Smooth muscle cell (in vitro differentiated cells): ENCODE data around the gene ASTN1. TPM values are rescaled to one million over a fixed set of nuclear protein-coding genes. Genes with fewer than 3 reads are reported as not detected.

Experiments
- DNase-seq: peaks from one replicate; lab custom pipeline; 2025; ENCODE audit not compliant: unreplicated experiment; lab: John Stamatoyannopoulos, UW
- H2AFZ ChIP-seq: fragments of 200-600 bp; sonication (generic); 2 replicates; pipeline ENCODE4 v1.6.0; 2016; ENCODE audit warnings: antibody characterized with exemption, low read depth, mild to moderate bottlenecking
- H3F3A ChIP-seq: fragments of 200-600 bp; sonication (generic); 2 replicates; pipeline ENCODE4 v1.6.0; 2017; ENCODE audit warnings: antibody characterized with exemption, low read depth
- H3K27ac ChIP-seq: fragments of 200-600 bp; sonication (generic); 2 replicates; pipeline ENCODE4 v1.5.1; 2016; ENCODE audit warnings: low read depth, mild to moderate bottlenecking
- H3K27me3 ChIP-seq: fragments of 200-600 bp; sonication (generic); 2 replicates; pipeline ENCODE4 v1.6.1; 2016; ENCODE audit warnings: low read depth, mild to moderate bottlenecking
- H3K36me3 ChIP-seq: fragments of 200-600 bp; sonication (generic); 2 replicates; pipeline ENCODE4 v1.5.1; 2016; ENCODE audit warnings: low read depth
- H3K4me1 ChIP-seq: fragments of 200-600 bp; sonication (generic); 2 replicates; pipeline ENCODE4 v1.5.1; 2016; ENCODE audit warnings: low read depth
- H3K4me2 ChIP-seq: fragments of 200-600 bp; sonication (generic); 2 replicates; pipeline ENCODE4 v1.6.0; 2016; ENCODE audit warnings: mild to moderate bottlenecking
- H3K4me3 ChIP-seq: fragments of 200-600 bp; sonication (generic); 2 replicates; pipeline ENCODE4 v1.5.1; 2016; ENCODE audit warnings: mild to moderate bottlenecking
- H3K79me2 ChIP-seq: fragments of 200-600 bp; sonication (generic); 2 replicates; pipeline ENCODE4 v1.6.0; 2016; ENCODE audit warnings: low read depth, mild to moderate bottlenecking
- H3K9ac ChIP-seq: fragments of 200-600 bp; sonication (generic); 2 replicates; pipeline ENCODE4 v1.6.0; 2016; ENCODE audit warnings: low read depth
- H3K9me3 ChIP-seq: fragments of 200-600 bp; sonication (generic); replicated peaks from 2 replicates; pipeline ENCODE4 v1.5.1; 2016; ENCODE audit warnings: low read depth
- H4K20me1 ChIP-seq: fragments of 200-600 bp; sonication (generic); 2 replicates; pipeline ENCODE4 v1.6.0; 2016; ENCODE audit warnings: low read depth
- WGBS: methylation state at CpG from one replicate; pipeline ENCODE4 v1.1.7; 2016; ENCODE audit warnings: low lambda C conversion rate; 5-methylcytosine and 5-hydroxymethylcytosine counted together
- polyA plus RNA-seq: library from polyadenylated mRNA; unstranded; fragments of >200 nt; fragmentation: Nextera tagmentation; extraction: Ambion mirVana; gene quantifications from 2 replicates; pipeline ENCODE4 v1.2.1, GENCODE V29; 2016
- total RNA-seq: library from RNA; depleted of rRNA; stranded (reverse); fragments of >200 nt; gene quantifications from 2 replicates; pipeline ENCODE4 v1.2.3, GENCODE V29; 2014
- TF ChIP-seq, protein P1 (sequence below): fragments of 200-600 bp; sonication (generic); IDR thresholded peaks from 2 replicates; pipeline ENCODE4 v1.5.1; 2017; ENCODE audit warnings: borderline replicate concordance, mild to moderate bottlenecking, antibody characterized with exemption; ENCODE audit not compliant: insufficient read depth, poor library complexity, severe bottlenecking

ASTN1 gene
- total and polyA plus RNA-seq, 2 experiments from 2014 or later = 0.04 TPM; not detected in 1

DNA sequence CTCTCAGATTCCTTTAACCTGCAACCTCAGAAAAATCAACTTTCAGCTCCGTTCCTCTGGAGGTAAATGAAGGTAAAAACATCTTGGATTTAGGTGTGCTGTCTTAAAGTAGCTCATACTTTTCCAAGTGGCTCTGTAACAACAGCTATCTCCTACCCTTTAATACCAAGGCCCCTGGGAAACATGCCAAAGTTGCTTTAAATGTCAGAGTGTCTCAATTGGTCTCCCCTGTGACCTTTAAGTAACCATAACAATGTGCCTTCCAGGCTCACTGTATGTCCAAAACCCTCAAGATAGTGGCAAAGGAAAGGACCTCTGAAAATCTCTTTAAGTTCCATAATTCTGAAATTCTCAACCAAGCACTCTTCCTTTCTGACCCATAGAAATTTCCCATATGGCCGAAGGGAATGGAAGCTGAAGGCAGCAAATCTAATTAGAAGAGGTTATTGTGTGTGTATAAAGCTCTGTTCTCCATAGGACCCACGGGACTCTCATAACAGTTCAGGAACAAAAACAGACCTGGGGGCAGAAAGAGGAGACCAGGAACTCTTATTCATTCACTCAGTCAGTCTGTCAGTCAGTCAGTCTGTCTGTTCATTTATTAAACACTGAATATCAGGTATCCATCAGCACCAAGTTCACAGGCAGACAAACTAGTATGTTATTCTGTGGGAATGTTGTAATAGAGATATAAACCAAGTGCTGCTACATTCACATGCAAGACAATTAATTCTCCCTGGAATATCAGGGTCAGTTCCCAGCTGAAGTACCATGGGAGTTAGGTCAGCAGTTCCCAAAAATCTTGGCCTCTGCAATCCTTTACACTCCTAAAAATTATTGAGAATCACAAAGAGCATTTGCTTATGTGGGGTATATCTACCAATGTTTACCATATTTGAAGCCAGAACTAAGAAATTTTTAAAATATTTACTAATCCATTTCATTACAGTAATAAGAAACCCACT lies 19.1 kb downstream of the ASTN1 start:
- Histone ChIP-seq H3K27me3 (no peaks in the 10 kb centered on the region), H3K4me1 (no peaks in the 10 kb centered on the region), H2AFZ (no peak overlapping the region), H3K79me2 (no peaks in the 10 kb centered on the region), H3K9ac (no peak overlapping the region), H3K4me3 (no peak overlapping the region), H3K4me2 (no peak overlapping the region), H3K9me3 (no peaks in the 10 kb centered on the region), H3K36me3 (no peaks in the 10 kb centered on the region), H3F3A (no peaks in the 10 kb centered on the region), H3K27ac (no peak overlapping the region), H4K20me1 (no peaks in the 10 kb centered on the region)
- no peak for DNase-seq
- 84% methylated on average over 3 of the region's 3 CpGs for WGBS
- TF ChIP-seq, protein P1, sequence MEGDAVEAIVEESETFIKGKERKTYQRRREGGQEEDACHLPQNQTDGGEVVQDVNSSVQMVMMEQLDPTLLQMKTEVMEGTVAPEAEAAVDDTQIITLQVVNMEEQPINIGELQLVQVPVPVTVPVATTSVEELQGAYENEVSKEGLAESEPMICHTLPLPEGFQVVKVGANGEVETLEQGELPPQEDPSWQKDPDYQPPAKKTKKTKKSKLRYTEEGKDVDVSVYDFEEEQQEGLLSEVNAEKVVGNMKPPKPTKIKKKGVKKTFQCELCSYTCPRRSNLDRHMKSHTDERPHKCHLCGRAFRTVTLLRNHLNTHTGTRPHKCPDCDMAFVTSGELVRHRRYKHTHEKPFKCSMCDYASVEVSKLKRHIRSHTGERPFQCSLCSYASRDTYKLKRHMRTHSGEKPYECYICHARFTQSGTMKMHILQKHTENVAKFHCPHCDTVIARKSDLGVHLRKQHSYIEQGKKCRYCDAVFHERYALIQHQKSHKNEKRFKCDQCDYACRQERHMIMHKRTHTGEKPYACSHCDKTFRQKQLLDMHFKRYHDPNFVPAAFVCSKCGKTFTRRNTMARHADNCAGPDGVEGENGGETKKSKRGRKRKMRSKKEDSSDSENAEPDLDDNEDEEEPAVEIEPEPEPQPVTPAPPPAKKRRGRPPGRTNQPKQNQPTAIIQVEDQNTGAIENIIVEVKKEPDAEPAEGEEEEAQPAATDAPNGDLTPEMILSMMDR = no peak

DNA sequence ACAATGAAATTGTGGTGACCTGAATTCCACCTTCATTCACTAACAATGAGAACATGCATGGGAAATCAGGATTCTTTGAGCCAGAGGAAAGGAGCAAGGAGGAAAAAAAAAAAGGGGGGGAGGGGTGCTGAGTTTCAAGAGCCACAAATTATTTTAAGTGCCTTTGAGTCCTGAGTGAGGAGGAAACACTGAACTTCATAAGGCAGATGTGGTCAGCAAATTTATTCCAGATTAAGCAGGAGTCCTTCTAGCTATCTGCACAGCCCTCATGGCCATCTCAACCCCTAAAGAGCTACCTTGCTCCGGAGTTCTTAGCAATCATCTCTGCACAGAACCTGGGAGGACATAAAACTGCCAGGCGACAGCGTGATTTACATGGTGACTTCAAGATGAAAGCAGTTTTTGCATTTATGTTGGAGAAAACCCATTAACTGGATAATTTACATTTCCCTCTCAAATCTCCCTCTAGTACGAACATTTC lies 21.7 kb downstream of the ASTN1 start:
- no peaks in the 10 kb centered on the region for H3K4me1 ChIP-seq
- peaks cover 15% of the 10 kb centered on the region for H3K27me3 ChIP-seq
- H3K36me3 ChIP-seq = no peaks in the 10 kb centered on the region
- no peaks in the 10 kb centered on the region for H3K79me2 ChIP-seq
- no peak overlapping the region for H3K9ac ChIP-seq
- H3F3A ChIP-seq = no peaks in the 10 kb centered on the region
- H3K4me2 ChIP-seq = no peak overlapping the region
- no peak for DNase-seq
- H3K4me3 ChIP-seq = no peak overlapping the region
- no peaks in the 10 kb centered on the region for H3K9me3 ChIP-seq
- no peak overlapping the region for H2AFZ ChIP-seq
- TF ChIP-seq, protein P1 = no peak
- no peaks in the 10 kb centered on the region for H4K20me1 ChIP-seq
- whole genome bisulfite sequencing = 63% methylated on average over 4 of the region's 4 CpGs
- no peak overlapping the region for H3K27ac ChIP-seq

DNA sequence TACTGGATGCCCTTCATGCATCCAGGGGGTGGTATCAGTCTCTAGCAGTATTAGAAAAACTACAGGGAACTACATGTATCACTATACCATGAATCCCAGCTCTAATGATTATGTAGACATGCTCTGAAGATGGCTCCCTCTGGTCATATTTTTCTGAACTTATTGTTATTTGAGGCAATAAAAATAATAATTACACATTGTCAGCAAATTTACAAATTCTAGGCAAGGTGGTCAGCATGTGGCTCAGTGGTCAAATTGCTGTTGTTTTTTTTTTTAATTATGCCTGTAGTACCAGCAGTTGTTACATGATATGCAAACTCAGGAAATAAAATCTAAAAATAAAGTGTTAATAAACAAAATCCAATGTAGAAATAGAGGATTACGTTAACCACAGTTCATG lies 22.5 kb downstream of the ASTN1 start:
- H2AFZ ChIP-seq = no peak overlapping the region
- no peaks in the 10 kb centered on the region for H4K20me1 ChIP-seq
- no peaks in the 10 kb centered on the region for H3K4me1 ChIP-seq
- no peaks in the 10 kb centered on the region for H3K79me2 ChIP-seq
- 75% methylated on average over 1 of the region's 1 CpG for WGBS
- no peak overlapping the region for H3K4me2 ChIP-seq
- H3K36me3 ChIP-seq = no peaks in the 10 kb centered on the region
- no peaks in the 10 kb centered on the region for H3F3A ChIP-seq
- H3K4me3 ChIP-seq = no peak overlapping the region
- H3K27me3 ChIP-seq = peaks cover 15% of the 10 kb centered on the region
- no peak overlapping the region for H3K27ac ChIP-seq
- DNase-seq = no peak
- TF ChIP-seq, protein P1 = no peak
- H3K9me3 ChIP-seq = no peaks in the 10 kb centered on the region
- H3K9ac ChIP-seq = no peak overlapping the region
